ENCODE measurements around the gene PSTPIP1. TPM values are rescaled to one million over a fixed set of nuclear protein-coding genes. Genes with fewer than 3 reads are reported as not detected.

The PSTPIP1 gene
- total and polyA plus RNA-seq, 10 of the 15 experiments (the other 5 are each of a cell fraction or from before 2014, with no cell fraction given) = 0.50 to 29.3 (median 14.5) TPM

DNA sequence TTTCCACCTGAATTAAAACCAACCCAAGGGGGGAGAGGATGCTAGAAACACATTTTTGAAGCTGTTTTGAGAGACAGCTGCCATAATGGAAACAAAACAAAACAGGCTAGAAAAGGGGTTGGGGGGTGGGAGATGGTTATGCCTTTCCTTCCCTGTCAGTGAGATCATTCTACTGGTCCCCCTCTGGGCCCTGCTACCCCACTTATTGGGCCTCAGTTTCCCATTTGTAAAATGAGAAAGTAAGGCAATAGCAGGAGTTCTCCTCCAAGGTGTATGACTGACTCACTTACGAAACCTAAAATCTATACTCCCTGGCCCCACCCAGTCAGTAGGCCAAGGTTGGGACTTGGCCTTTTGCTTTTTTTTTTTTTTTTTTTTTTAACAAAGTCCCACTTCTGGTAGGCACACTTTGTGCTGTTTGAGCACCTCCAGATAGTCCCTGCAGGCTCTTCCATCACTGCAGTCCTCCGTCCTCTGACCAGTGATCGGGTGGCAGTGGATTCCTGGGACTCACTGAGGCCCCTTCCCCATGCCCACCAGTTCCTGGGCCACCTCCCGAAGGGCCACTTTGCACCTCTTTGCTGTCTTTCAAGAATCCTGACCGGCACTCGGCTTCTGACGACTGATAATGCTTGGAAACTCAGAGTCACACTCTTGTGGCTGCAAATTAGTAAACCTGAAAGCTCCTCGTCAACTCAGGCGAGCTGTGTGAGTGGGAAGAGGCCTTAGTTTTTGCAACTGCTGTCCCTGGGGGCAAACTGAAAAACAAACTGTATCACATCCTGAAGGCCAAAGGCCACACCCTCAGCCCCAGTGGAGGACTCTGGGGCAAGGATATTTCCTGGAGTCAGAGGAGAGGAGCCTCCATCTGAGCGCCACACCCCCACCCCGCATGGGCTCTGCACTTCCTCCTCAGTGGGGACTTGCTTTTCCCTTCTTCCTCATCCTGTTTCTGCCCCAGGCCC lies 6.7 kb upstream of the PSTPIP1 start (continued):
- TF ChIP-seq E2F8 (IDR thresholded peaks at IDR 0.05; ENCODE audit: low read depth, partially characterized antibody) (no peak), ATF2 (IDR thresholded peaks at IDR 0.05; ENCODE audit: low read length) (no peak; the same call in 1 of the 2 replicates), EED (IDR thresholded peaks at IDR 0.05; ENCODE audit: low read depth) (peak; percentile 93), ELK1 (IDR thresholded peaks at IDR 0.05; ENCODE audit: low read depth, low read length) (no peak), MTA2 (IDR thresholded peaks at IDR 0.05; ENCODE audit: low read depth) (peak; percentile 93), CHD2 (IDR thresholded peaks at IDR 0.05; ENCODE audit: borderline replicate concordance, low read depth, low read length) (peak; percentile 80; the same call in 1 of the 2 replicates), RELA (IDR thresholded peaks at IDR 0.05; ENCODE audit: borderline replicate concordance, partially characterized antibody) (peak; percentile 15), SMAD5 (IDR thresholded peaks at IDR 0.05; ENCODE audit: low read depth) (0 out of 2 replicates have a peak, but pooled peaks have one; percentile 29), NFYB (IDR thresholded peaks at IDR 0.05; ENCODE audit: insufficient read depth, low read depth, low read length) (no peak), TCF12 (IDR thresholded peaks at IDR 0.05; ENCODE audit: low read depth, low read length) (peak; percentile 72), BMI1 (IDR thresholded peaks at IDR 0.05; ENCODE audit: borderline replicate concordance) (peak; percentile 80; the same call in 1 of the 2 replicates), NR2C1 (IDR thresholded peaks at IDR 0.05) (no peak), BCL11A (IDR thresholded peaks at IDR 0.05; ENCODE audit: low read depth, low read length) (peak; percentile 94), ETV6 (conservative IDR thresholded peaks at IDR 0.05 in 1 of 2, IDR thresholded peaks at IDR 0.05 in 1 of 2; ENCODE audit: borderline replicate concordance in 1 of 2, low read depth in 1 of 2) (peak in 1 of 2 experiments; percentile 87; a peak in 2 of 4 replicates), MXI1 (IDR thresholded peaks at IDR 0.05; ENCODE audit: low read depth, low read length) (no peak), CBX5 (IDR thresholded peaks at IDR 0.05; ENCODE audit: low read depth) (0 out of 2 replicates have a peak, but pooled peaks have one; percentile 30), WRNIP1 (IDR thresholded peaks at IDR 0.05; ENCODE audit: borderline replicate concordance, low read depth, low read length) (0 out of 2 replicates have a peak, but pooled peaks have one; percentile 14)
- TF ChIP-seq, protein P1, sequence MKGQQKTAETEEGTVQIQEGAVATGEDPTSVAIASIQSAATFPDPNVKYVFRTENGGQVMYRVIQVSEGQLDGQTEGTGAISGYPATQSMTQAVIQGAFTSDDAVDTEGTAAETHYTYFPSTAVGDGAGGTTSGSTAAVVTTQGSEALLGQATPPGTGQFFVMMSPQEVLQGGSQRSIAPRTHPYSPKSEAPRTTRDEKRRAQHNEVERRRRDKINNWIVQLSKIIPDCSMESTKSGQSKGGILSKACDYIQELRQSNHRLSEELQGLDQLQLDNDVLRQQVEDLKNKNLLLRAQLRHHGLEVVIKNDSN (IDR thresholded peaks at IDR 0.05; ENCODE audit: borderline replicate concordance, extremely low read length, insufficient read depth, low read depth, low read length) = no peak
